HepG2 (cell line): Measurements from ENCODE around the gene KRTAP12-1. TPM values are rescaled to one million over a fixed set of nuclear protein-coding genes. Genes with fewer than 3 reads are reported as not detected.

ENCODE experiments used
- ATF7-NPFF ChIP-seq: sonication (generic); formaldehyde crosslinking; IDR thresholded peaks from 2 replicates; pipeline ENCODE4 v1.8.1; 2023; ENCODE audit warnings: mild to moderate bottlenecking, low read depth, missing genetic modification reagents, moderate library complexity
- DR1 ChIP-seq: sonication (generic); formaldehyde crosslinking; IDR thresholded peaks from 2 replicates; pipeline ENCODE4 v1.8.0; 2021; ENCODE audit warnings: mild to moderate bottlenecking, missing genetic modification reagents, inconsistent platforms
- DRAP1 ChIP-seq: IDR thresholded peaks from 2 replicates; pipeline ENCODE4 v1.6.1; 2016; ENCODE audit warnings: missing genetic modification reagents, missing compliant biosample characterization
- GRHL1 ChIP-seq: sonication (generic); formaldehyde crosslinking; conservative IDR thresholded peaks from 2 replicates; pipeline ENCODE4 v1.8.0; 2022; ENCODE audit warnings: missing genetic modification reagents
- HOXA9 ChIP-seq: sonication (generic); formaldehyde crosslinking; IDR thresholded peaks from 2 replicates; pipeline ENCODE4 v1.8.1; 2022; ENCODE audit warnings: missing genetic modification reagents, mild to moderate bottlenecking, moderate library complexity, borderline replicate concordance
- NFATC3 ChIP-seq: sonication (generic); formaldehyde crosslinking; IDR thresholded peaks from 2 replicates; pipeline ENCODE4 v1.5.1; 2020; ENCODE audit warnings: mild to moderate bottlenecking, missing genetic modification reagents
- NFE2L2 ChIP-seq: fragments of 150-350 bp; IDR thresholded peaks from 2 replicates; pipeline ENCODE4 v1.6.1; 2014; ENCODE audit warnings: low read length
- NONO ChIP-seq, 2 experiments: fragments of 450-650 bp in 1 of 2; sonication (generic) in 1 of 2; formaldehyde crosslinking in 1 of 2; IDR thresholded peaks in 1 of 2; conservative IDR thresholded peaks in 1 of 2; 2 replicates each; pipeline versions ENCODE4 v1.6.1 to v1.8.0; 2017 to 2022; ENCODE audit warnings: mild to moderate bottlenecking in 1 of 2, missing genetic modification reagents in 1 of 2, moderate library complexity in 1 of 2
- PCBP2 ChIP-seq: fragments of 200-400 bp; formaldehyde crosslinking; optimal IDR thresholded peaks from 2 replicates; pipeline ENCODE3; 2018; ENCODE audit warnings: low read length, low read depth; ENCODE audit not compliant: poor library complexity, severe bottlenecking
- POGK ChIP-seq: sonication (generic); formaldehyde crosslinking; conservative IDR thresholded peaks from 2 replicates; pipeline ENCODE4 v1.8.0; 2022; ENCODE audit warnings: mild to moderate bottlenecking, moderate library complexity, missing genetic modification reagents
- RAD51 ChIP-seq: fragments of 450-650 bp; IDR thresholded peaks from 2 replicates; pipeline ENCODE4 v1.6.1; 2016; ENCODE audit warnings: borderline replicate concordance
- ZFYVE20 ChIP-seq: sonication (generic); formaldehyde crosslinking; IDR thresholded peaks from 2 replicates; pipeline ENCODE4 v1.8.0; 2023; ENCODE audit warnings: low read depth, mild to moderate bottlenecking, moderate library complexity, missing genetic modification reagents, borderline replicate concordance
- ZMAT5 ChIP-seq: sonication (generic); formaldehyde crosslinking; IDR thresholded peaks from 2 replicates; pipeline ENCODE4 v1.5.0; 2020; ENCODE audit warnings: mild to moderate bottlenecking, low read depth, missing genetic modification reagents, borderline replicate concordance
- ZNF256 ChIP-seq: sonication (generic); formaldehyde crosslinking; conservative IDR thresholded peaks from 2 replicates; pipeline ENCODE4 v1.4.0; 2020; ENCODE audit warnings: missing genetic modification reagents
- ZNF512B ChIP-seq: sonication (generic); formaldehyde crosslinking; IDR thresholded peaks from 2 replicates; pipeline ENCODE4 v1.5.1; 2020; ENCODE audit warnings: missing genetic modification reagents, mild to moderate bottlenecking, borderline replicate concordance
- ZNF615 ChIP-seq: sonication (generic); formaldehyde crosslinking; IDR thresholded peaks from 2 replicates; pipeline ENCODE4 v1.5.0; 2020; ENCODE audit warnings: mild to moderate bottlenecking, missing genetic modification reagents, borderline replicate concordance
- ZXDC ChIP-seq: sonication (generic); formaldehyde crosslinking; IDR thresholded peaks from 2 replicates; pipeline ENCODE4 v1.5.0; 2020; ENCODE audit warnings: mild to moderate bottlenecking, missing genetic modification reagents
- polyA plus RNA-seq, 8 experiments: library from polyadenylated mRNA; depleted of rRNA in 3 of 8; stranded (reverse) in 7 of 8; unstranded in 1 of 8; fragments of >200 nt; fragmentation: Illumina TruSeq in 4 of 8; extraction: Trizol in 4 of 8; gene quantifications; 2 replicates each; pipeline versions ENCODE4 v1.2.1 to v1.2.3, GENCODE V29; 2011 to 2016; ENCODE audit warnings: low read depth in 4 of 8, missing spikeins in 1 of 8, mixed read lengths in 1 of 8; ENCODE audit not compliant: insufficient read depth in 1 of 8
- total RNA-seq, 5 experiments: library from RNA; depleted of rRNA; stranded (reverse); fragments of >200 nt; fragmentation: Illumina TruSeq; extraction: Trizol; gene quantifications; 2 replicates each; pipeline ENCODE4 v1.2.3, GENCODE V29; 2016; ENCODE audit warnings: low read depth in 1 of 5

The KRTAP12-1 gene
- total and polyA plus RNA-seq, 2 of the 13 experiments (the other 11 are each of a cell fraction or from before 2014, with no cell fraction given) = not detected

GRCh38 chr21:44700101-44701022 is 18.4 kb upstream of the KRTAP12-1 start (continued):
- TF ChIP-seq NONO (IDR thresholded peaks at IDR 0.05) (no peak), NONO (CRISPR knock-in tag; conservative IDR thresholded peaks at IDR 0.05) (0 out of 2 replicates have a peak, but pooled peaks have one; percentile 24), ZXDC (CRISPR knock-in tag) (no peak), DRAP1 (CRISPR knock-in tag) (peak; percentile 54; the same call in 1 of the 2 replicates), PCBP2 (no peak), ZNF256 (CRISPR knock-in tag) (no peak), DR1 (CRISPR knock-in tag) (no peak), ZNF615 (CRISPR knock-in tag) (no peak), ZFYVE20 (CRISPR knock-in tag) (no peak), POGK (CRISPR knock-in tag) (no peak), RAD51 (no peak), ZMAT5 (no peak), NFATC3 (CRISPR knock-in tag) (no peak), HOXA9 (CRISPR knock-in tag) (no peak), NFE2L2 (no peak), ZNF512B (peak; percentile 41; the same call in 1 of the 2 replicates), ATF7-NPFF (CRISPR knock-in tag) (no peak), GRHL1 (CRISPR knock-in tag) (no peak)
